Stimulated activated CD4-positive, alpha-beta T cell treated with anti-CD3 and anti-CD28 coated beads, Interleukin-12 subunit alpha, Interleukin-12 subunit beta, amount 100 ng/mL, for 4 hours (primary cell): ENCODE measurements around the gene METTL23.
"Not testable (repeated sequence)": the region's sequence is repeated elsewhere in the genome, so short reads cannot be mapped to it uniquely, and the experiment has no call there.

Source experiments
- DNase-seq: peaks from one replicate; pipeline ENCODE4 v3.0.0-alpha.2; 2020

METTL23 gene

GRCh38 chr17:76714822-76715495, 11.7 kb upstream of the METTL23 start:
- peak; percentile 76 for DNase-seq

GRCh38 chr17:76715496-76715830, 11.2 kb upstream of the METTL23 start:
- DNase-seq = no peak

GRCh38 chr17:76716146-76716838, 10.3 kb upstream of the METTL23 start:
- no peak for DNase-seq

- DNase-seq = no peak
Measured at GRCh38 chr17:76716839-76717215, 9.8 kb upstream of the METTL23 start.

GRCh38 chr17:76718516-76718915, 8.1 kb upstream of the METTL23 start:
- DNase-seq = no peak

- no peak for DNase-seq
Measured at GRCh38 chr17:76720211-76720610, 6.4 kb upstream of the METTL23 start.

GRCh38 chr17:76720941-76721340, 5.7 kb upstream of the METTL23 start:
- no peak for DNase-seq

GRCh38 chr17:76721463-76721862, 5.2 kb upstream of the METTL23 start:
- DNase-seq = no peak

GRCh38 chr17:76722279-76722678, 4.4 kb upstream of the METTL23 start:
- no peak for DNase-seq

- DNase-seq = not testable (repeated sequence)
Measured at GRCh38 chr17:76722977-76723376, 3.7 kb upstream of the METTL23 start.

- DNase-seq = no peak
Measured at GRCh38 chr17:76723812-76724211, 2.8 kb upstream of the METTL23 start.

GRCh38 chr17:76725580-76726230, 934 bp upstream of the METTL23 start:
- DNase-seq = peak; percentile 72

- DNase-seq = peak; percentile 91
Measured at GRCh38 chr17:76726231-76726775, 336 bp upstream of the METTL23 start, which contains the start of gene JMJD6. JMJD6 (minus strand) TSS chr17:76726606; CDS start chr17:76726475, 131 bp downstream.

GRCh38 chr17:76727745-76728456, 1.3 kb downstream of the METTL23 start:
- DNase-seq = no peak

- DNase-seq = not testable (repeated sequence)
Measured at GRCh38 chr17:76731800-76732733, 5.4 kb downstream of the METTL23 start.

GRCh38 chr17:76732734-76733617, 6.3 kb downstream of the METTL23 start:
- DNase-seq = no peak

- no peak for DNase-seq
Measured at GRCh38 chr17:76733618-76733957, 6.9 kb downstream of the METTL23 start.

GRCh38 chr17:76734080-76734840, 7.6 kb downstream of the METTL23 start:
- DNase-seq = no peak

- DNase-seq = no peak
Measured at GRCh38 chr17:76735006-76735405, 8.4 kb downstream of the METTL23 start.
